HG02970 (cell line): ENCODE data around the gene CEP104.

ENCODE experiments used
- ATAC-seq: cut with Tn5 transposase; IDR thresholded peaks from one replicate; pipeline ENCODE4 v1.9.1; 2021; ENCODE audit warnings: mild to moderate bottlenecking, moderate library complexity, moderate number of reproducible peaks; ENCODE audit not compliant: unreplicated experiment, low FRiP score

The CEP104 gene

DNA sequence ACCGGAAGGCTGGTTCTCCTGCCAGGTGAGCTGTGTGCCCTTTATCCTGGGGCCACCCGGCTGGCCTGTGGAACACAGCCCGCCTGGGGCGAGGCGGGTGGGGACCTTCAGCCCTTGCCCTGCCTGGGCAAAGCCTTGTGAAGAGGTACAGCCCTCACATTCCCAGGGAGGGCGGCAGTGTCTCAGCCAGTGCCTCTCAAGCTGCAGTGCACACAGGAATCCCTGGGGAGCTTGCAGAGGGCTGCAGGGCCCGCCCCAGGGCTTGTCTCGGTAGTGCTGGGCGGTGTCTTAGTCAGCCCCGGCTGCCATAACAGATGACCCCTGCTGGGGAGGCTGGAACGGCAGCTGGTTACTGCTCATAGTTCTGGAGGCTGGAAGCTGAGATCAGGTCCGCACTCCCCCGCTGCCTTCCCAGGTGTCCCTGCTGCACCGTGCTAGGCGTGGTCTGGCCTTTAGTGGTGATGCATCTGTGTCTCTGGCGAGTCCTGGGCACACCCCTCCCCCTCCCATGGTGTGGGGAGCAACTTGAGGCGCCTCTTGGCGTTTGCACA is 12.8 kb upstream of the CEP104 start:
- no peak for ATAC-seq

- ATAC-seq, result no peak
These were observed 11.5 kb upstream of the CEP104 start for GRCh38 chr1:3868464-3869006.

DNA sequence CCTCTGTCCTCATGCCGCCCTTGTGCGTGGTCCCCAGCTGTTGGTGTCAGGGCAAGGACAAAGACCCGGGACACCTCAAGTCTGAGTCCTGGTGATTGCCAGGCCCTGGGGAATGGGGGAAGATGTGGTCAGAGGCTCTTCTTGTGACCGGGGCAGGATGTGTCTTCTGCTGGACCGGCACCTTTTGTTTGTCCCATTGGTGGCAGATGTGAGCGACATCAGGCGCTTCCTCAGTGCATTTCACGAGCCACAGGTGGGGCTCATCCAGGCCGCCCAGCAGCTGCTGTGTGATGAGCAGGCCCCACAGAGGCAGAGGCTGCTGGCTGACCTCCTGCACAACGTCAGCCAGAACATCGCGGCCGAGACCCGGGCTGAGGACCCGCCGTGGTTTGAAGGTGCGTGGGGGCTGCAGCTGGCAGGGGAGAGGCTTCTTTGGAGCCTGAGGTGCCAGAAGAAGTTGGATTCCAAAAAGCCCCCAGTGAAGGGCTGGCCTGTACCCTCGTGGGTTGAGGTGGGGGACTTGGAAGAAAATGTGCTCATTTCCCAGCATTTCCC is 8.7 kb upstream of the CEP104 start:
- no peak for ATAC-seq

- no peak for ATAC-seq
These were observed 7.9 kb upstream of the CEP104 start for GRCh38 chr1:3864884-3865283.

- ATAC-seq, result no peak
These were observed 6.4 kb upstream of the CEP104 start for GRCh38 chr1:3863231-3863935.

- no peak for ATAC-seq
These were observed 1.4 kb upstream of the CEP104 start for GRCh38 chr1:3858231-3858981.

DNA sequence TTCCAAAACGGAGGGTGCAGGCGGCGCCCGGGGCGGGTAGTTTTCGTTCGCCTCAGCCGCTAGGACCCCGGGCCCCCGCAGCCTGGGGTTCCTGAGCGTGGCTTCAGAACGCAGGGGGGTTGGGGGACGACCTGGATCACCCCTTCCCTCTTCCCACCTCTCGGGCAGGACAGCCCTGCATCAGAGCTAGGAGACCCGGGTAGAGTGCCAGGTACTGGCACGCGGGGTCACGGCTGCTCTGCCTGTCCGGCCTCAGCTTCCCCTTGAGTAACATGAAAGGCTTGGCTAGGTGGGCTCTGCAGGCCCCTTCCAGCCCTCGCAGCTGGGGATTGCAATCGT is 749 bp upstream of the CEP104 start:
- no peak for ATAC-seq

GRCh38 chr1:3852711-3853485 is 4.1 kb downstream of the CEP104 start:
- ATAC-seq, result no peak

DNA sequence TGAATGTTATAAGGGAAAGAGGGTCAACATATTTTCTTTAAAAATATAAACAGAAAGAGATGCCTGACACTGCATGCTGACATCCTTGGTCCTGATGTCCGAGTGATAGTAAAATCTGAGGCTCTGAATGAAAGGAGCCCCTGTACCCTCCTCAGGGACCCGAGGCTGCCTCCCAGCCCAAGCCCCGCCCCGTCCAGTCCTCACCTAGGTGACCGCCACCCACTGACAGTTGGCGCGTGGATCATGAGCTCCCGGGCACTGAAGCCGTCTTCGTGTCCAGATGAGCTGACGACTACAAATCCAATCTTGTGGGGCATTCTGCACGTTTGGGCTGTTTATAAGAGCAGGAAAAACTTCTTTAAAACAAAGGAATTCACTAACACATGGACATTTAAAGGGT is 4.9 kb downstream of the CEP104 start:
- no peak for ATAC-seq

DNA sequence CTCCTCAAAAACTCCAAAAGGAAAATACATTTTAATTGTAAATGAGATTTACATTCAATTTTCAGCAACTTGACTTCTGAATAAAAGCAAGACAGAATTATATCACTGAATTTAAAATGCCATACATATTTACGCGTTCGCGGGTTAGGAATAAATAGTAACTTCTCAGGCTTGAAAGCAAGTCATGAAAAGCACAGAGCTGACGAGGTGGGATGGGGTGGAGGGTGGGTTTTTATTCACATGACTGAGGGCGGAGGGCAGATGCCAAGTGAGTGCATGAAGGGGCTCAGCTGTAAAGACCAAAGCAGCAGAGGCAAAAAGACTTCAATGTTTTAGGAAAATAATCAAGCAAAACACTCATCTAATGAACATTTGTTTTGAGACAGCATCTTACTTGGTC is 5.7 kb downstream of the CEP104 start:
- ATAC-seq, result no peak

DNA sequence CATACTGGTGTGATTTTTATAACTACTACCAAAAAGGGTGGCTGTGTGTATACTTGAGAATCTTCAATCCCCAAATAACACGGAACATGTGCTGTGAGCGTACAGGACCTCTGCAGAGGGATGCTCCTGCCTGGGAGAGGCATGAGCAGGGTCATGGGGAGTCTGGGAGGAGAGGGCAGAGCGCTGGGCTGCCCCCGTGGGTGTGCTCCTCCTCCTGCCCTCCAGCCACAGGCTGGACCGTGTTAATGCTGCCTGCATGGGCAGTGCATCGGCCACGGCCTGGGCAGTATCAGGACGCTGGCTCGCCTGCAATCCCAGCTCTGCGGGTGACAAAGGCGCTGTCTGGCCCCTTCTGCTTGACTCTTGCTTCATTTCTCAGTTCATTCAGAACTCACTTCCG is 6.2 kb downstream of the CEP104 start:
- ATAC-seq, result no peak

- ATAC-seq, result no peak
These were observed 9.9 kb downstream of the CEP104 start for GRCh38 chr1:3847081-3847480.

- no peak for ATAC-seq
These were observed 10.5 kb downstream of the CEP104 start for GRCh38 chr1:3846541-3846940.

- ATAC-seq, result no peak
These were observed 14.1 kb downstream of the CEP104 start for GRCh38 chr1:3842912-3843311.

- ATAC-seq, result no peak
These were observed 15.5 kb downstream of the CEP104 start for GRCh38 chr1:3841491-3841890.

GRCh38 chr1:3838788-3839187 is 18.2 kb downstream of the CEP104 start:
- ATAC-seq, result no peak

GRCh38 chr1:3837685-3838084 is 19.3 kb downstream of the CEP104 start:
- no peak for ATAC-seq

DNA sequence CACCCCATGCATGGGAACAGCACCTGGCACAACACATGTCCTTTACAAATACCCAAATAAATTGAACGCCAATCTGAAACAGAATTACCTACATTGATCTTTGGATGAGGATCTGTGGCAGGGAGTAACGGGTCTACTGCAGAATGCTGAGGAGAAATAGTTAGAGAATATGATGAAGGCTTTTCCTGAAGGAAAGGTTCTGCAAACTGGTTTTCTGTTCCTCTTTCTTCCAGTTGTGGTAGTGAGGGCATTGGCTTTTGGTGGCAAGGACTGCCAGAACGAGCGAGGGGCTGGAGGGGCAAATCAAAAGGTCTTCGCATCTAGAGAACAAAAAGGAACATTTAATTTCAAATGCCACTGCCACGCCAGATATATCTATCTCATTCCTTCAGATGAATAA is 19.8 kb downstream of the CEP104 start:
- ATAC-seq, result no peak

GRCh38 chr1:3836421-3836820 is 20.6 kb downstream of the CEP104 start:
- ATAC-seq, result no peak

DNA sequence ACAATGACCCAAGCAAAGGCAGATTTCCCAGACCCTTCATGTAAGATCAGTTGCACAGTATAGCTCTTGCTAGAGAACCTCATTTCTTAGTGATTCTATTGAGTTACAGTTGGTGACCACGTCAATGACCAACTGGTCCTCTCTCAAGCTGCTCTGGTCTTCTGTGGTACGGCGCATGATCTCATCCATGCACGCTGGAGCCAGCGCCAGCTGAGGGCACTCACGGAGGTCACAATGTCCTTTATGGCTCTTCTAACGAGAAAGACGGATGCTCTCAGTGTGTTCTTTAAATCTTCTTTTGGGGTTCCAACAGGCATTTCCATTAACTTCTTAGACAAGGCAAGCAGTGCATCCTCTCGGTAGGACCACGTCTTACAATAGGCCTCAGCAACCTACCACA is 22.3 kb downstream of the CEP104 start:
- ATAC-seq, result no peak

- ATAC-seq, result no peak
These were observed 25.3 kb downstream of the CEP104 start for GRCh38 chr1:3831689-3832088.
